NAMALWA (cell line): ENCODE measurements around the gene MAGIX.
"Not testable (repeated sequence)": the region's sequence is repeated elsewhere in the genome, so short reads cannot be mapped to it uniquely, and the experiment has no call there.

ENCODE experiments used
- DNase-seq: peaks from one replicate; pipeline ENCODE4 v3.0.0-alpha.2; 2015; ENCODE audit warnings: low spot score

Gene MAGIX

DNA sequence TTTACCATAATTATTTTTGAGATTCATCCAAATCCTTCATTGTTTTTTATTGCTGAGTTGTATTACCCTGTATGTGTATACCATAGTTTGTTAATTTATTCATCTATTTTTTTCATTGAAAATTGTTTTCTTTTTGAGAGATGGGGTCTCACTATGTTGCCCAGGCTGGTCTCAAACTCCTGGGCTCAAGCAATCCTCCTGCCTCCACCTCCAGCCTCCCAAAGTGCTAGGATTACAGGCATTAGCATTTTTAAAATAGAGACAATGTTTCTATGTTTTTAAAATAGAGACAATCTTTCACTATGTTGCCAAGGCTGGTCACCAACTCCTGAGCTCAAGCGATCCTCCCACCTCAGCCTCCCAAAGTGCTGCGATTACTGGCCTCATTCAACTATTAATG is 1.6 kb upstream of the MAGIX start:
- no peak for DNase-seq

DNA sequence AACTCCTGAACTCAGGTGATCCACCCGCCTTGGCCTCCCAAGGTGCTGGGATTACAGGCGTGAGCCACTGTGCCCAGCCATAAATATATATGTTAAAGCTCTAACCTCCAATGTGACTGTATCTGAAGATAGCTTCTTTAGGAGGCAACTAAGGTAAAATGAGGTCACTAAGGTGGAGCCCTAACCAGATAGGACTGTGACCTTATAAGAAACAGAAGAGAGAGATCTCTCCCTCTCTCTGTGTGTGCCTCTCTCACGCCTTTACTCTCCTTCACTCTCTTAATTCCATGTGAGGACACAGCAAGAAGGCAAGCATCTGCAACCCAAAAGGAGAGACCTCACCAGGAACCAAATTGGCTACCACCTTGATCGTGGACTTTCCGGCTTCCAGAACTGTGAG is 926 bp upstream of the MAGIX start:
- DNase-seq, result no peak

DNA sequence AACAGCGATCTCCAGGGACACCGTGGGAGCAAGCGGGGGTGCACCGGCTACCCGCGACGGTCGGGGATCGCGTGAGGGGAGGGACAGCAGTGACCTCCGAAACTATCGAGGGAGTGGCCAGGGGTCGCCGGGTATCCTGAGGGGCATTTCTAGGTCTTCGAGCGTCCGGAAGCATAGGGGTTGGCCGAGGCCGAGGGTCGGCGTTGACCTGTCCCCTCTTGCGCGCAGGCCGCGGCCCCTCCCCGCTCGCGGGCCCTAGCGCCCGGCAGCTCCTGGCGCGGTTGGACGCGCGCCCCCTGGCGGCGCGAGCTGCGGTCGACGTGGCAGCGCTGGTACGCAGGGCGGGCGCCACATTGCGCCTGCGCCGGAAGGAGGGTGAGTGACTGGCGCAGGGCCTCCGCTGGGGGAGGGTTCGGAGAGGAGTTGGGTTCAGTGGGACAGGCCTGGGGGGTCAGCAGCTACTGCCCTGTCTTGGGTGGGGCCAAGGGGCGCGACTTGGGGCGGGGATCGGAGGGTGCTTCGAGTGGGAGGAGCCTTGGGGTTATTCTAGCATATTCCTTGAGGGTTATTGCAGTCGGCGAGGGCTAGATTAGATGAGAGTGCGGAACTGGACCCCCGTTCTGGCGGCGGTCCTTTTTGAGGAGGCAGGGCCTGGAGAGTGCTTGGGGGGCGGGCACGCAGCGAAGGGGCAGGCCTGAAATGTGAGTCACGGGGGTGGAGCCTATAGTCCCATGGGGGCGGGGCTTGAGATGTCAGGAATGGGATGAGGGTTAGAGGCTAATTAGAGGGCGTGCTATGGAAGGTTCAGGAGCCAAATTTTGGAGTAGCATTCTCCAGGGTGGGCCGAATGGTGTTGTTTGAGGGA is 1.2 kb downstream of the MAGIX start:
- peak; percentile 85 for DNase-seq

DNA sequence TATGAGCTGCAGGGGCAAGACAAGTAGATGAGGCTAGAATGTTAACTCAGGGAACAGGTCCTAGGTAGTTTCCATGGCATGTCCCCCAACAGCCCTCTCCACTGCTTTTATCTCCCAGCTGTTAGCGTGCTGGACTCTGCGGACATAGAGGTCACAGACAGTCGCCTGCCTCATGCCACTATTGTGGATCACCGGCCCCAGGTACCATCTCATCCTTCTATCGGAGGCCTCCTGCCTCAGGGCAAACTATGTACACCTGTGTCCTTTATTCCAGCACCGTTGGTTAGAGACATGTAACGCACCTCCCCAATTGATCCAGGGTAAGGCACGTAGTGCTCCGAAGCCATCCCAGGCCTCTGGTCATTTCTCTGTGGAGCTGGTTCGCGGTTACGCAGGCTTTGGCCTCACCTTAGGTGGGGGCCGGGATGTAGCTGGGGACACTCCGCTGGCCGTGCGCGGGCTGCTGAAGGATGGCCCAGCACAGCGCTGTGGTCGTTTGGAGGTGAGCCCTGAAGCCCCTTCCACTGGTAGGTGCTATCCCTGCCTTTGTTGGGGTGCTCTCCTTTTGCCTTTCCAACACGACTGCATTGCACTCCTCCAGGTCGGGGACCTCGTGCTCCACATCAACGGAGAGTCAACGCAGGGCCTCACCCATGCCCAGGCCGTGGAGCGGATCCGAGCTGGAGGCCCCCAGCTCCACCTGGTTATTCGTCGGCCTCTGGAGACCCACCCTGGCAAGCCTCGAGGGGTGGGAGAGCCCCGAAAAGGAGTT is 2.2 kb downstream of the MAGIX start:
- no peak for DNase-seq

DNA sequence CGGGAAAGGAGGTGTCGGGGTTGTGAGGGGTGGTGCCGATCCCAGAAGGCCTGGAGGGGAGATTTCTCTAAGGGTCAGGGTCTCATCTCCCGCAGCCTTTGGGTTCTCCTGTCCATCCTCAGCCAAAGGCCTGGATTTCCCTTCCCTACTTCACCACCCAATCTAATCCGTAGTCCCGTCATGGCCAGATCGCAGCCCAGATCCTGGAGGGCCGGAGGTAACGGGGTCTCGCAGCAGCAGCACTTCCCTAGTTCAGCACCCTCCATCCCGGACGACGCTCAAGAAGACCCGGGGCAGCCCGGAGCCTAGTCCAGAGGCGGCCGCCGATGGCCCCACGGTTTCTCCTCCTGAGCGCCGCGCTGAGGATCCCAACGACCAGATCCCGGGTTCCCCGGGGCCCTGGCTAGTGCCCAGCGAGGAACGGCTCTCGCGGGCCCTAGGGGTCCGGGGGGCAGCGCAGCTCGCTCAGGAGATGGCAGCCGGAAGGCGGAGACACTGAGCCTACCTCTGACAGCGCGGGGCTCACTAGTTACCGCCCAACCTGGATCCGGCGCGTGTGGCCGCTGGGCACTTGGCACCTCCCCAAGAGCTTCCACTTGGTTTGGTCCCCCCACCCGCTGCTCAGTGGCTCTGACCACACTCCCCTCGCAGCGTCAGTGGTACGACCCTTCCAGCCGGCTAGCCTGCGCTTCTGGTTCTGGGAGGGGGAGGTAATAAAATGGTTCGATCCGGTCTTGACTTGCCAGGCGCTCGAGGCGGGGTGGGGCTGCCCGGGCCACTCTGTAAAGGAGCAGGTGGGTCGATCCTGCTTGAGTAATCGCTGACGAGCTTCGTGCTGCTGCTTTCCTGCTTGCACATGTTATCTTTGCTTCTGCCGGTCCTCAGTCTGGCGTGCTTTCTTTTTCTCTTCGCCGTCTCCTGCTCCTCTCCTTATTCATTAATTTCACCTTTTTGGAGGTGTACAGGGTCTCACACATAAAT is 3.6 kb downstream of the MAGIX start:
- peak; percentile 76 for DNase-seq

DNA sequence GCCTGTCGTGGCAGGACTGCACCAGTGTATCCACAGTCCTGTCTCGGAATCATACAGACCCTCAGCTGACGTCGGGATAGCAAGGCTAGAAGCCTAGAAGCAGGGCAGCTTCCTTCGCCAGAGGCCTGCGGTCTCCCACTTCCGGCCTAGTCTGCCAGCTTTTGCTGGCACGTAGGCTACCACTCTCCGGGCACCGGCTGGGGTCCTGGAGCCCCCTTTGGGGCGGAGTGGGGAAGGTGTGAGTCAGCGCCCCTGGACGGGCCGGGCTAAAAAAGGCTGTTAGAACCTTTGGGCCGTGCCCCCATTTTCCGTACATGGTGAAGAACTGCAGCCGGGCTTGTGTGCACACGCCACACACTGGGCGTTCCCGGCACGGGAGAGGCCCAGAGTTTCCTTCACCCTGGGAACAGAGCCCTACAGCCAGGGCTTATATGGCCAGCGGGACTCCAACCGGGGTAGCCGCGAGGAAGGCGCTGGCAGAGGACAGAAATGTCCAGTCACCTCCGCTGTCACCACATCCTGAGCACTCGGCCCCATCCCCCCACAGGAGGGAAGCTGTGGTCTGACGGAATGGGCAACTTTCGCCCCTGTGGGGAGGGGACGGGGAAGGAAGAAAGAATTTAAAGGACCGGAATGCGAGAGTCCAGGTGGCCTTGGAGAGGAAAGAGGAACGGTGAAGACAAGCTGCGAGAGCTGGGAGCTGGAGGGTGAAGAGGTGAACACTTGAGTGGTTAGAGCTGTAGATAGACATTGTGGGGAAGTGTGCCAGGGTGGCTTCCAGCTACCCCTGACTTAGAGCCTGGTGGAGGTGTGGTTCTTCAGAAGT is 4.6 kb downstream of the MAGIX start:
- peak; percentile 61 for DNase-seq

DNA sequence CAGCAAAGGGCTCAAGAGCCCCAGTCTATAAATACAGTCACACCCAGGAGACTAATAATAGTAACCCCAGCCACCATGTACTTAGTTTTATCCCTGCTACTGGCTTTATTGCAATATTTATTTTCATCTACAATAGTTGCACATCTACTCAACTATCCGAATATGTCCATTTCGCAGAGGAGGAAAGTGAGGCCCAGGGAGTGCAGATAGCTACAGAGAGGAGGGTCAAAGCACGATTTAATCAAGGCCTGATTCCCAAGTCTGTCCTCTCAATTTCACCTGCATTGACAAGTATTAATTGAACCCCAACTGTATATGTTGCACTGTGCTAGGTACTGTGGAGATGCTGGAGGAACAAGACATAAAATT is 5.2 kb downstream of the MAGIX start:
- DNase-seq, result no peak

DNA sequence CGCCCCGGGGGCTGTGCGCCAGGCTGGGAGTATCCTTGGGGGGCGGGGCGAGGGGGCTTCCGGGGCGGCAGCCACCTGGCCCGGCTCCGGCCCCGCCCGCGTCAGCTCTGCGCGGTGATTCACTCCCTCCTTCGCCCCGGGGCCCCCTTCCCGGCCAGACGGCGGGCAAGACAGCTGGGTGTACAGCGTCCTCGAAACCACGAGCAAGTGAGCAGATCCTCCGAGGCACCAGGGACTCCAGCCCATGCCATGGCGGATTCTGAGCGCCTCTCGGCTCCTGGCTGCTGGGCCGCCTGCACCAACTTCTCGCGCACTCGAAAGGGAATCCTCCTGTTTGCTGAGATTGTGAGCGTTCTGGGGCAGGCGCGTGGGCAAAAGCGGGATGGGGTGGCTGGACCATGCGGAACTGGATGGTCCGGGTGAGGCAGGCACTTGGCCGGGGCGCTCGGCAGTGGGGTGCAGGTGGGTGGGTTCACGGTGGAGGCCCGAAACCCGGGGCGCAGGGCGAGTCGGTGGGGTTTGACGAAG is 9.3 kb downstream of the MAGIX start, which contains the start of gene PLP2:
Gene PLP2, plus strand, starts transcription at position 147 of the 528 bp plus-strand sequence. Its CDS starts 103 bp downstream, at position 250.
- peak; percentile 71 for DNase-seq

DNA sequence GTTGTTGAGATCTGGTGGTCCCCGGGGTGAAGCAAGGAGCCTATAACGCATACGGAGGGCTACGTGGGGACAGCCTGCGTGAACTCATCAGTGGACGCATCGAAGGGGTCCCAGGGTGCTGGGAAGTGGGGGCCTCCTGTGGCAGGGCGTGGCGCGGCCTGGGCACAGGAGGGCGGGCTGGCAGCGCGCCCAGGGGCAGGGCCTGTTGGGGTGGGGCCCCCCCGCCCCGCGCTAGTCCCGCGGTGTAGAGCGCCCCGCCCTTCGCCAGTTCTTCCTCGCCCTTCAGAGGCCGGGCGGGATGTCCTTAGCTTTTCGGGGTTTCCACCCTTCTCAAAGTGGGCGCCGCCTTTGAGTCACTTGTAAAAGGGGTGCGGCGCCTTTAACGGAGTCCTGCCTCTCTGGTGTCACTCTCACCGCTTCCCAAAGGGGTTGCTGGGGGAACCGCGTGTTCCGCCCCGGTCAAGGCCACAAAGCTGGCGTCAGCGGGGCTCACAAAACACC is 9.8 kb downstream of the MAGIX start:
- peak; percentile 79 for DNase-seq

DNA sequence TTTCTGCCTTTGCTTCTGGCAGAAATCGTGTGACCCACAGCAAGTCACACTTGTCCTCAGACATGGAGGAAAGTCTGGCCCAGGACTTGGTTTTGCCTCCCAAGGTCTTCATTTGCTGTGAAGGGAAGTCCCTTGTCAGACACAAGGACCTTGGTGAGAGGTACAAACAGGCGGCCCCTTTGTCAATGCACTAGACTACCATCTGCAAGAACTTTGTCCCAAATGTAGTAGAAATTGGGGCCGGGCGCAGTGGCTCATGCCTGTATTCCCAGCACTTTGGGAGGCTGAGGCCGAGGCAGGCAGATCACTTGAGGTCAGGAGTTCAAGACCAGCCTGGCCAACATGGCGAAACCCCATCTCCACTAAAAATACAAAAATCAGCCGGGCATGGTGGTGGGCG is 11.0 kb downstream of the MAGIX start:
- not testable (repeated sequence) for DNase-seq

DNA sequence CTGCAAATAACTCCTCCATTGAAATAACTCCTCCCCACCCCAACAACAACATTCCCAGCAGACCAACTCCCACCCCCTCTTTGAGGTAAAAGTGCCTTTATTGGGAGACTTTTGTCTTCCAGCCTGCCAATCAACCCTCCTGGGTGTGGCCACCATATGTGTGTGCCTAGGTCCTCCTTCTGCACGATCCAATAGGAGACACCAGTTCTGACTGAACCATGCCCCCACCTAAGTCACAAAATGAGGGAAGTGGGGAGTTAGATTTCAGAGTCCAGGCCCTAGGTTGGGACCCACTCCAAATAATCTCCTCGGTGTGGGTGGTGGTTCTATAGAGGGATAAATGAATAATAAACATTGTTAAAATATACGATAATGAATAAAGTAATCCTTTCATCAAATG is 12.2 kb downstream of the MAGIX start:
- no peak for DNase-seq

DNA sequence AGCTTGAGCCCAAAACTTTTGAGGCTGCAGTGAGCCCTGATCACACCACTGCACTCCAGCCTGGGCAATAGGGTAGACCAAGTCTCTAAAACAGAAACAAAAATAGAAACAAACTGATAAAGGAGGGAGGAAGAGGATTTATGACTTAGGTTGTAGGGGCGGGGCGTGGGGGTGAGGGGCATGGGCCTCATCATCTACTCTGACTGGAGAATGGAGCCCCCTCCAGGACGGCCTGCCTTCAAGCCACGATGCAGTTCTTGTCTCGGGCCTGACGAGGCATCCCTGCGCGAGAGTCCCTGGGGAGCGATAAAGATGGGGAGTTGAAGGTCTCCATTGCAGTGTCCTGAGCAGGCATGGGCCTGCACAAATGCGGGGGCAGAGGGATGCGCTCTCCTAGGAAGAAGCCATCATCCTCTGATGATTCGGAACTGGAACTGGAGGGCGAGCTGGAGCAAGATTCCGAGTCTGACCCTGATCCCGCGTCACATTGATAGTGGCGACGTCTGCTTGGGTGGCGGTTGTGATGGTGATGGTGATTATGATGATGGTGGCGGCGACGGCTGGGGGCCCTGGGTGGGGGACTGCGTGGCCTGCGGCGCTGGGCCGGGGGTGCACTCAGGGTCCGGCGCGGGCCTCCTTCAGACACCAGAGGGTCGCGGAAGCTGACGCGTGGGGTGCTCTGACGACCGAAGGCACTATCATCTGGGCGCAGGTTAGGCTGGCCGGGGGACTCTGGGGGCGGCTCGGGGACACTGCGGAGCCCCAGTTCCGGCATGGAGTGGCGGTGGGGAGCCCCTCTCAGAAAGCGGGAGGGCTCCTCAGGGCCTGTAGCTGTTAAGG is 13.1 kb downstream of the MAGIX start:
- DNase-seq, result no peak

DNA sequence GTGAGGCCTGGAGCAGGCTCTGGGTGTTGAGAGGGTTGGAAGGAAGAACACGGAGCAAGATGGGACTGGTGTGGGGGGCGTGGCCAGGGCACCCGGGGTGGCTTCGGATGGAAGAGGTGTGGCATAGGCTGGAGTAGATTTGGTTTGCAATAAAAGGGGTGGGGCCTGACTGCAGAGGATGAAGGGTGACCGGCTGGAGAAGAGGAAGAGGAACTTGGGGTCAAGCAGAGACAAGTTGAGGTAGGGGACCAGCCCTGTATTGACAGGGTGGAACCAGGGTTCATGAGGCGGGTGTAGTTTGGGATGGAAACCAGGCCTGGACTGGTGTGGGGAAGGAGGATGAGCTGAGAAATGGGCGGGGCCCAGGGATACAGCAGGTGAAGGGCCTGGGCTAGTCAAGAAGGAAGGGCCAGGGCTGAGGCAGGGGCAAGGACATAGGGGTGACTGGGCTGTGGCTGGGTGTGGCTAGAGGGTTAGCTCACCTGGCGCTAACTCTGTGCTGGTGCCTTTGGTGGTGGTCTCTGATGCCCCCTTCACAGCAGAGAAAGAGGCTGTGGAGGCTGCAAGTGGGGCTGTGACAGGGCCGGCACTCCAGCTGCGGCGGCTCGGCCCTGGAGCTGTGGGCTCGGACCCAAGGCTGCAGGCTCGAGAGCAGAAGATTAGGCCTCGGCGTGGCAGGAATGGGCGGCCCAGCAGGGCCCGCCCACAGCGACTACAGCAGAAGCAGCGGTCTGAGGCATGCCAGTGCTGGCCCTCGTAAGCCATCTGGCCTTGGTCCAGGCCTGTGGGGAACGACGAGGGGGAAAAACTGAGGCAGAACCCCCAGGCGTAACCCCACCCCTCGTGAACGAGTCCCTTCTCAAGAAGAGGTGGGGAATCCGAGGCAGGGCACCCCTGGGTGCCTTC is 14.1 kb downstream of the MAGIX start:
- peak; percentile 39 for DNase-seq

DNA sequence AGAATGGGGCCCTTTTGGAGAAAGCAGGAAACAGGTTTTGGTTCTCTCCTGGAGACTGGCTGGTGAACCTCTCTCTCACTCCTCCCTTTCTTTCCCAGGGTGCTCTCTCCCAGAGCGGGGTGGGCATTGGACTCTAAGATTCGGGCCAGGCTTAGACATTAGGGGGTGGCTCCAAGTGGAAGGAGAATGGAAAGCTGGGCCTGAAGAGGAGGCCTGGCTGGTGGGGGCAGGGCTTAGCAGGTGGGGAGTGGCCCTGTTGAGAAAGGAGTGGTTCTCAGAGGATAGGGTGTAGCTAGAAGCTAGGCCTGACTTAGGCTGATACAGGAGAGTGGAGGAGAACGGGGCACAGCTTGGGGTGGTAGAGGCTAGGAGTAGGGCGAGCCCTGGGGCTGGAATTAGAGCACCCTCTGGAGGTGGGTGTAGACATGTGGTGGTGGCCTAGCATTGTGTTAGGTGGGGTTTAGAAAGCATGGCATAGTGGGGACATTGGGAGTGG is 14.8 kb downstream of the MAGIX start:
- peak; percentile 27 for DNase-seq

DNA sequence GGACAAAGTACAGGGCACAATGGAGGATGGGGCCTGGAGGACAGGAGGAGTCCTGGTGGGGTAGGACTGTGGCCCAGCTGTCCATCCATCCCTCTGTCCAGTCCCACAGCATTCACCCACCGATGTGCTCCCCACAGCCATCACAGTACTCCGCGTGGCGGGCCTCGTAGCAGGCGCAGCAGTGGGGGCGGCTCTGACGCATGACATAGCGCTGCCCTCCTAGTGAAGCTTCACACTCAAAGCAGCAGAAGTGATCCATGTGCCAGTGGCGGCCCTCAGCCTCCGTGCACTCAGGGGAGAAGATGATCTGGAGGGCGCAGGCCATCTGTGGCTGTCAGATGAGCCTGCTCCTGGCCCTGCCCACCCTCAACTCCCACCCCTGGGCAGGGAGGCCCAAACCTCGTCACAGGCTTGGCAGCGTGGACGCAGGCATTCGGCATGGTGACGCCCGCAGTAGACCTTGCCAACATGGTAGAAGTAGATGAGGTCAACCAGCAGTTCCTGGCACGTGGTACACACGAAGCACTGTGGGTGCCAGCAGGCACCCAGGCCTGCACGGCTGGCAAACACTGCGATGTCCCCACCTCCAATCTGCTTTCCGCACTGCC is 15.4 kb downstream of the MAGIX start:
- no peak for DNase-seq

DNA sequence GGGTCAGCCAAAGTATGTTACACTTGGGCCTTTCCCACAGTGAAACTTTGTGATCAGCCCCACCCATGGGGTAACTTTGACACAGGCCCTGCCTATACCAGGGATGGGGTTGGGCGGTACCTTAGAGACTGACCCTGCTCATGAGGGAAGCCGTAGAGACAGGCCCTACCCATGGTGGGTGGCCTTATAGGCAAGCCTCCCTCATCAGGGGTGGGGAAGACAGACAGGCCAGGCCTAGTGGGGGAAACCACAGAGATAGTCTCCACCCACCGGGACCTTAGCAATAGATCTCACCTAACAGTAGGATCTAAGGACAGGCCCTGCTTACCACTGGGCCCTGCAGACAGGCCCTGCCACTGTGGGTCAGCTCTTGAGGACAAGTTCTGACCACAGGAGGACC is 16.0 kb downstream of the MAGIX start:
- DNase-seq, result no peak

DNA sequence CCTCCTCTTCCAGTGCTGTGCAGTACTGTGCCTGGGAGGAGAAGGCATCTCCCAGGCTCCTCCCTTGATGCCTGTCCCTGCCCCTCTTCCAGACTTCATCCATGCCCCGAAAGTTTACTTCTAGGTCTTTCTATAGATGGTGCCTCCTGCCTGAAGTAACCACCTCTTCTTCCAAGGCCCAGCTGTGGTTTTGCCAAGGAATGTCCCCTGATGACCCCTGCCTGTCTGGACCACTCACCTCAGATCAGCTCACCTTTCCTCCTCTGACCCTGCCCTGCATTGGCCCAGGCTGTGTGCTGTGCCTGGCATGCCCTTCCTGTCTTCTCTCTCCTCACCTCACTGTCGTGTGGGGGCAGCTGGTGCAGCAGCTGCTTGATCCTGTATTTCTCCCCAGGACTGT is 16.8 kb downstream of the MAGIX start:
- no peak for DNase-seq

DNA sequence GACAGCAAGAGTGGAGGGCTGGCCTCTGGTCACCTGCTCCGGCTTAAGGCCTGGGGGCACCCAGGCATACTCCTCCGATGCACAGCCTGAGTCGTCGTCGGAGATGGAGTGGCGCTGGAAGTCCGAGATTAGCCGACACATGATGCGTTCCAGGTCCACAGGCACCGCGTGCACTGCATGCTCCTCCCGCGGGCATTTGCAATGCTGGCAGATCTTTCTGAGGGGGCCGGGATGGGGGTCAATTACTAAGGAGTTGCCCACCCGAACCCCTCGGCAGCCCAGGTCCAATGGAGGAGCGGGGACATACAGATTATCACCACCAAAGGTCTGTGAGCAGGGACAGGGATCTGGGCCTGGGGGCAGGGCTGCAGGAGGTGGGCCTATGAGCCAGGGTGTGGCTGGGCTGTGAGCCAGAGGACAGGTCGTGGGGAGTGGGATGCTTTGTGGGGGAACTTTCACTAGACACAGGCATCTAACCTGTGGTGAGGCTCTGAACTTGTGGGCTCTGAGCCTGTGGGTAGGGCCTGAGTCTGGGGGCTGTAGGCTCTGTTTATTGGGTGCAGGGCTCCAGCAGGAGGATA is 21.2 kb downstream of the MAGIX start:
- DNase-seq, result no peak
